NCI-H82 treated with DMSO at 0.1 percent for 48 hours (cell line): ENCODE results near the gene HSDL1.

Experiments used
- DNase-seq: peaks from one replicate; lab custom pipeline; 2025; ENCODE audit not compliant: unreplicated experiment; lab: John Stamatoyannopoulos, UW

HSDL1 gene

DNA sequence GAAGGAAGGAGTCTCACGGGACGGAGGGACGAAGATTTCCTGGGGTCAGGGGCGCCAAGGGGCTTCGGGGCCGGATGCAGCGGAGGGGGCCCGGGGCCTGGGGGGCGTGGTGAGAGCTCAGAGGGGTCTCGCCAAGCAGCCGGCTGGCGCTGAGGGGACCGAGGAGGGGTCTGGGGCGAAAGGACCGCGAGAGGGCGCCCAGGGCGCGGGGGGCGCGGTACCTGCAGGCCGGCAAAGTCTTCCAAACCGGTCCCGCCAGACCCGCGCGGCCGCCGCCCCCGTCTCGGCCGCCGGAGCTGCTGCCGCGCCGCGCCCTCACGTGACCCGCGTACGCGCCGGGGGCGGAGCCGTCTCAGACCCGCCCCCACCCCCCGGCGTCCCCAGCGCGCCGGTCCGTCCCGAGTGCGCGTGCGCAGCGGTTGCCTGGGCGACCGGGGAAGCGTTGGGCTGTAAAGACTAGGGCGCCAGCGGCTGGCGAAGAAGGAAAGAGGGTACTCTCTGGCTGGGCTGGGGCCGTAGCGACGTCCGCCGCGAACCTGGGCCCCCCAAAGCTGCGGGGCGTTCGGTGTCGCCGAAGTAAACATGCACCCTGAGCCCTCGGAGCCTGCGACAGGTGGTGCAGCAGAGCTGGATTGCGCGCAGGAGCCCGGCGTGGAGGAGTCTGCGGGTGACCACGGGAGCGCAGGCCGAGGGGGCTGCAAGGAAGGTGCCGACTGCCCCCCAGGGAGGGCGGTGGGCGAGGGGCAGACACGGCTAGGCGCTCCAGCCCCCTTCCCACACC, at the start of gene HSDL1, which contains the start of gene DNAAF1:
TSS of gene HSDL1 (minus strand) at position 319 of the 781 bp plus-strand sequence. CDS start 13,856 bp downstream, outside the sequence.
TSS of gene DNAAF1 (plus strand) at position 450 of the 781 bp plus-strand sequence. CDS start at position 583, 133 bp downstream.
- peak; percentile 31 for DNase-seq

DNA sequence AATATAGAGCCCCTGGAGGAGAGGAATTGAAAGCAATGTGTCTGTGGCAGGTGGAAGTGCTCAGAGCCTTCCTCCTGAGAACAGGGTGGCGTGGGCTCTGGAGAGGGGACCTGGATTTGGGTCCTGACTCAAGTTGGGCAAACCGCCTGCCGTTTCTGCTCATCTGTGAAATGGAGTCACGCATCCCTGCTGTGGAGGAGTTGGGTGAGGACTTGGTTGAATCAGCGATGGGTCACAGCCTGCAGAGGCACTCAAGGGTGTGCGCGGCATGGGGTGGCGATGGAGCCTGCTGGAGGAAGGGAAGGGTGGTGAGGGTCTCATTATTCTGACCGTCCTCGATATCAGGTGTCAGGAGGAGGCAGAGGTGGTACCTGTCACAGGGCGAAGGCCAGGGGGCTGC, 49.0 kb upstream of the HSDL1 start:
- DNase-seq = no peak

DNA sequence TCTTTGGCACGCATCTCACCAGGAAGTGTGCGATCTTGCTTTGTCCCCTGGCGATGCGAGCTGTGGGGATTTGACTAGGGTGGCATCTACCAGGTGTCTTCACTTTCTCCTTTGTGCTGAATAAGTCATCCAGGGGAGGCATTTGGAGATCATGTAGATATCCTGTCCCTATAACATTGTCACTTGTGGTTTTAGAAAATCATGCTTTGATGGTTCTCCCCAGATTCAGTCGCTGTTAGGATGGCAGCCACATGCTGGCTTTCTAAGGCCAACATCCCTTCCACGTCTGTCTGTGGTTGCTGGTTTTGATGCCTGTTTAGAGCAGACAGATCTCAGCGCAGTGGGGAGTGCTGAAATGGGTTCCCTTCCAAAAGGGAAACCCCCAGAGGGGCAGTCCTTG, 48.5 kb upstream of the HSDL1 start:
- DNase-seq = no peak

DNA sequence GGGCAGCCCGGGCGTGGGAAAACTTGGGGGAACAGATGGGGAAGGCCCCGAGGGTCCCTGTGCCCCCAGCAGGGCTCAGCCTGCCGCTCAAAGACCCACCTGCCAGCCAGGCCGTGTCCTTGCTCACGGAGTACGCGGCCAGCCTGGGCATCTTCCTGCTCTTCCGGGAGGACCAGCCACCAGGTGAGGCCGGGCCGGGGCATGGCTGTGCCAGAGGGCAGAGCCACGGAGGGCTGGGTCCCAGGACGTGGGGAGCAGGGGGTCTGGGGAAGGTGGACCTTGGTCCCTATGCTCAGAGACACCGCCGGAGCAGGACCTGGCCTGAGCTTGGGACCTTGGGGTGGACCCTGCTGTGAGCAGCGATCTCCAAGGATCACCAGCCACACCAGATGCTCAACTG, 46.5 kb upstream of the HSDL1 start:
- DNase-seq = no peak

DNA sequence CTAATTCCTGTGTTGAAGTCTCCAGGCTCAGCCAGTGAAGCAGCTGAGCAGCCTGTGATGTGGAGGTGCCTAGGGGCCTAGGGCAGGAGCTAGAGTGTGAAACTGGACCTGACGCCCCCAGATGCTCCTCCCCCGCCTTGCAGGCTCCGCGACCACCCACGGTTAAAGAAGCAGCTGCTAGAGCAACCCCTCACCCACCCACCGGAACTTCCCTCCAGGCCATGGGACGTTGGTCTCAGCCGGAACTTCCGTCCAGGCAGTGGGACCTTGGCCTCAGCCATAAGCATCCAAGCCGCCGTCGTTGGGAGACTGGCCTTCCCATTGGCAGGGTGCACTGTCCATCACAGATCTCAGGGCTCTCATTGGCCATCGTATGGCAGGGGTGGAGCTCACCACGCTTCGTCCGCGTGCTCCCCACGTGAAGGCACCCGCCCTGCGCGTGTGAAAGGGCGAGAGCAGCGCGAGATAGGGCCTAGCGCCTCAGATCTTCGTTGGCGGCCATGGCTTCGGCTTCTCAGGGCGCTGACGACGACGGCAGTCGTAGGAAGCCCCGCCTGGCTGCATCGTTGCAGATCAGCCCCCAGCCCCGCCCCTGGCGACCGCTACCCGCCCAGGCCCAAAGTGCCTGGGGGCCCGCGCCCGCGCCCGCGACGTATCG, 45.9 kb upstream of the HSDL1 start, which contains the start of gene ADAD2:
TSS of gene ADAD2 (plus strand) at position 427 of the 658 bp plus-strand sequence. CDS start at position 501, 74 bp downstream.
- DNase-seq = no peak

DNA sequence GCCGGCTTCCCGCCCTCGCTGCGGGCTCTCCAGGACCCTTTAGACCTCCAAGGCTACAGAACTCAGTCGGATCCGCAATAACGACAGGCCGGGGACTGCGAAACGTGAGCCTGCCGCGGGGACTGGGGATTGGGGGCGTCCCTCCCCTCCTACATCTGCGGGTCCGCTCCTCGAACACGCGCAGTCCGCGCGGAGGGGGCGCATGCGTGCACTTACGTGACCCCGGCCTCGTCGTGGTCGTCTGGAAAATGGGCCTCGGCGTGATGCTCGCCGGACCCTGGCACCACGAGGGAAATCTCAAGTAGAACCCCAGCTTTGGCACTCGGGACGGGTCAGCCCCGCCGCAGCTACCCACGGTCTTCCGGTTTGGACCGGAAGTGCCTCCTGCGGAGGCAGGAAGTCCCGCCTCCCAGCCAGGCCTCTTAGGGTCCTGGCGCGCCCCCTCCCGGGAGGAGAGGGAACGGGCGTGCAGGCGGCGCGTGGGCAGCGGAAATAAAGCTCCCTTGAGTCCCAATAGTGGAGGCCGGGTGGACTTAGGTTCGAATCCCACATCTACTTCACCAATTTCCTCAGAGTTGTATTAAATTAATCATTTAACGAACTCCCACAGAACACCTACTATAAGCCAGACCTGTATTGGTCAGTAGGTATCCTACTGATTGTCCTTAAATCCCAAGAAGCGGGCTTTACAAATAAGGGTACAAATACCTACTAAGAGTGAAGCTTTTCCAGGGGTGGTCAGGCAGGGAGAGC, 41.9 kb upstream of the HSDL1 start, which contains the start of gene TAF1C:
TSS of gene TAF1C (minus strand) at position 373 of the 753 bp plus-strand sequence. CDS start 2,069 bp downstream, outside the sequence.
- DNase-seq = peak; percentile 47

DNA sequence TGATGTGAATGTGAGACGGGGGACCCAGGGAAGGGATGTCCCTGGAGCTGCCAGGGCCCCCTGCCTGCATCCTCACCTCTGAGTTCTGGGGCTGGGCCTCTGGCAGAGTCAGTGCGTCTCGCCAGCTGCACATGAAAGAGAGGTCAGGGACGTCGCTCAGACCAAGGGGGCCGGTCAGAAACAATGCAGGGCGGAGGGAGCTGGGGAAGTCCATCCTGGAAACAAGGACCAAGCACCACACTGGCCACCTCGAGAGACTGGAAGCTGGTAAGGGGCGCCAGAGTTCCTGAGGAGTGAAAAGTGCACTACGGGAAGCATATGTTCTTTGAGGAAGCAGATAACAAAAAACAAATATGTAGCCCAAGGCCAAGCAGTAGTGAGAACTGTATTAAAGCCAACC, 39.8 kb upstream of the HSDL1 start:
- DNase-seq = no peak

DNA sequence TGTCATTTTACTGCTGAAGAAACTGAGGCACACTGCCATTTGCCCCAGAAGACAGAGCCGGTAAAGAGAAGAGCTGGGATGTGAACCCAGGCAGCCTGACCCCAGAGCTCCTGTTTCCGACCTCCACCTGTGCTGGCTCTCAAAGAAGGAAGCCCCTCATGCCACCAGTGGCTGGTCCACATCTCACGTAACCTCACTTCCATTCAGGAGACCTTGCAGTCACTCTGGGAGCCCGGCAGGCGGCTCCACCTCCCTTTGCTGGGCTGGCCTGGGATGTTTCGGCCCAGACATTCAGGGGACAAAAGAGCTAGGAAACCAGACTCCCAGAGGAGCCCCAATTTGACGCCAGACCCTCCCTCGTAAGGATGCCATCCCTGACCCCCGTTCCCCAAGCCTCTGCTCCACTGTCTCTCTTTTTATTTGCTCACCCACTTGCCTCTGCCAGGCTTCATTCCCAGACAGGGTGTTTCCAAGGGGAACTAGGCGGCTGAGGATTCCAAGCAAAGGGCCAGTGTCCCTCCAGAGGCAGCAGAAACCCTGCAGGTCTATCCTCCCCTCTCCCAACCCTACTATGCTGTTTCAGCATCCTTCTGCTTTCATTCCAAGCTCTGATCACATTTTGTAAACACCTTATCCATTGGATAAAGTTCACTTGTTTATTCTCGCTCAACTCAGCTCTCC, 39.1 kb upstream of the HSDL1 start:
- DNase-seq = no peak

DNA sequence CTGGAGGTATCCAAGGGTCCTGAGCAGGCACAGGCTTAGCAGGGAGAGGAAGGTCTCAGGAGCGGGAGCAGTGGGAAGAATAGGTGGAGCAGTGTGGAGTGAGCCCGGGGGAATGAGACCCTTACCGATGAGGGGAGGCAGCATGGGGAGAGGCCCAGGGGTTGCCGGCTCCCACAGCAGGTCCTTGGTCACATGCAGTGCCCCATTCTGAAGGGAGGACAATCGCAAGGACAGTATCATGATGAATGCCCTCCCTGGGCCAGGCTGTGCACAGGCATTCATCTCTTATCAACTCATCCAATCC, 38.5 kb upstream of the HSDL1 start:
- DNase-seq = no peak

DNA sequence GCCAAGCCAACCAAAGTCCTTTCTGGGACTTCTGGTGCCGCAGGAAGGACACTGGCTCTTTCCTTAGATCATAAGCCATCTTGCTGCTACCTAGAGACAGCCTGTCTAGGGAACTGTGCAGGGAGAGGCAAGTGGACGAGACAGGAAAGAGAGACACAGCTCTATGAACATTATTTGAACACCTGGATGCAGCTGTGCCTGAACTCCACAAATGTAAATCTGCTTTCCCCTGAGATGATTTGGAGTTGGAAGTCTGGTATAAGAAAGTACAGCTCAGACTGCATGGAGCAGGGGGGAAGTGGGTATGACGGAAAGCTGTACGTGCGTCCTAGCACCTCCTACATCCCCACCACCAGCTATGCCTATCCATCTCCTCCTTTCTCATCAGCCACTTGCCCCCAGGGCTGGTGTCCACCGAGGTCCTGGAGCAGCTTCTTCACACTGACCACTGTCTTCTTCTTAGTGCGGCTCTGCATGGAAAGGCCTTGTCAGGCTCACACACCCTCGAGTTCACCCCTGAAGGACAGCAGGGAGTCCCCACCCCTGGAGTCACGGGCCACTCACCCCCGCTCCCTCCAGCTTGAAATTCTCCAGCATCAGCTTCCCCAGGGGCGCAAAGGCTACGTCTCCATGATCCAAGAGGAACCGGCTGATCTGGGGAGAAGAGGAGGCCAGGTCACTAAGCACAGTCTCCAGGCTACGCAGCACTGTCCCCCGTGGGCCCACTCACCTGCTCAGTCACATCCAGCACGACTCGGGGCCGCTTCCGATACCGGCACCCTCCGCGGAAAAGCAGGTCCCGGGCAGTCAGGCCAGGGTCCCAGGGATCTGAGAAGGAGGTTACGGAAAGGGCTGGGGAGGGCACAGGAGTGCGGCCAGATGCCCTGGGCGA, 37.9 kb upstream of the HSDL1 start:
- DNase-seq = no peak

DNA sequence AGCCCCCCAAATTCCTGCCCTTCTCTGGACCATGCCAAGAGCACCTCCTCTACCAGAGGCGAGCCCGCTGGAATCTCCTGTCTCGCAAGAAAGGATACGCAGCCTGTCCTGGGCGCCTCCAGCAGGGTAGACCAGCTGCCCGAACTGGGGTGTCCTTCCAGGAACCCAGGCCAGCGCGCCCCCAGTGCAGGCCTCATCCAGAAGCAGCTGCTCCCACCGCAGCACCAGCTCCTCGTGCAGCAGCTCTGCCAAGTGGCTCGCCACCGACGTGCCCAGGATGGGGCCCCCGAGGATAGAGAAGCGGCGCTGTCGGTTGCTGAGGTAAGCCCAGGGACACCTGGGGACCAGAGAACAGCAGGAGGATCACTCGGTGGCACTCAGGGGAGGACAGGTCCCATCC, 37.1 kb upstream of the HSDL1 start:
- DNase-seq = no peak

DNA sequence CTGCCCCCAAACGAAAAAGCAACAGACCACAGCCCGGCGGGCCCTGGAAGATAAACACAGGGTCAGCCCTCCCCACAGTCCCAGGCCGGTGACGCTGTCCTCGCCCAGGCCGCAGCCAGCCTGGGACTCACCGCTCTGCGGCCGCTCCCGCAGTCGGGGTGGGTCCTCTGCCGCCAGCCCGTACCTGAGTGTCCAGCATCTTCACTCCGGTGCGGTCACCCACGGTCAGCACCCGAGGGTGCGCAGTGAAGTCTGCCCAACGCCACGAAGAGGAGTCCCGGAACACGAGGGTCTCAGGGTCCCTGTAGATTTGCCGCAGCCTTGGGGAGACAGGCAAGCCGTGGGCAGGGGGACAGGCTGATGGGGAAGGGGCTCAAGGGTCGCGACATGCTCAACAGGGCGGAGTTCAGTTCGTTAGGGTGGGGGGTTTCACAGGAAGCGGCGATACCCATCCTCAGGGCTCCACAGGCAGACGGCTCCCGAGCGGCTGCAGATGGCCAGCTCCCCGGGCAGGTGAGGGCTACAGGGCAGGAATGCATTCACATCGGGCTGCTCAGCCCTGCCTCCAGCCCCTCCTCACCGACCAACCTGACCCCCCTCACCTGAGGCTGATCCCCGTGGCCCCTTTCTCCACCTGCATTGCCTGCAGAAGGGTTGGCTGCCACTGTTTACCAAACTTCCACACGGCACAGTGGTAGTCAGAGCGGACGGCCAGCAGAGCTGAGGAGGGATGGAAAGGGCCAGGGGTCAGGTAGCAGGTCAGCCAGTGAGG, 36.4 kb upstream of the HSDL1 start:
- no peak for DNase-seq

DNA sequence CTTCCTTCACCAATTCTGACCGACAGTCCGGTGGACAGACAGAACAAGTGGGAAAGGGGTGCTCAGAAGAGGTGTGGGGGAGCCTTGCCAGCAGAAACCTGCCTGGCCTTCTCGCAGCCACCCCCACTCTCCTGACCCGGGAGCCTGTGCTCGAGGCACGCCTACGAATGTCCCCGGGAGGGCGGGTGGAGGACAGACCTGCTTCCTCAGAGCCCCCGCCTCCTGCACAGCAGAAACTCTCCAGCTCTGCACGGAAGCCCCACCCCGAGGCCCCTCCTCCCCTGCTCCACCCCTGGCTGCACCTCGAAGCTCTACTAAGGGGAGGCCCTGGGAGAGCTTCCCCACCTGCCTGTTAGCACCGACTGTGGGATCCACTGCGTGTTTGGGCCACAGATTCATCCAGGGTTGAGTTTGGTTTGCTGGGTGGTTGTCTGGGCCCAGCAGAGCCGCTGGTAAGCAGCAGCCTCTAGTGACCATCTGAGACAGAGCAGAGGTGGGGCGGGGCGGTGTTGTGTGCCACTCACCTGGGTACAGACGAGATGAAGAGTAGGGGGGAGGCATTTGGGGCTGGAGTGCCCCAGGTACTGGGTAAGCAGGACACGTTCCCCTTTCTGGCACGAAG, 35.7 kb upstream of the HSDL1 start:
- no peak for DNase-seq

DNA sequence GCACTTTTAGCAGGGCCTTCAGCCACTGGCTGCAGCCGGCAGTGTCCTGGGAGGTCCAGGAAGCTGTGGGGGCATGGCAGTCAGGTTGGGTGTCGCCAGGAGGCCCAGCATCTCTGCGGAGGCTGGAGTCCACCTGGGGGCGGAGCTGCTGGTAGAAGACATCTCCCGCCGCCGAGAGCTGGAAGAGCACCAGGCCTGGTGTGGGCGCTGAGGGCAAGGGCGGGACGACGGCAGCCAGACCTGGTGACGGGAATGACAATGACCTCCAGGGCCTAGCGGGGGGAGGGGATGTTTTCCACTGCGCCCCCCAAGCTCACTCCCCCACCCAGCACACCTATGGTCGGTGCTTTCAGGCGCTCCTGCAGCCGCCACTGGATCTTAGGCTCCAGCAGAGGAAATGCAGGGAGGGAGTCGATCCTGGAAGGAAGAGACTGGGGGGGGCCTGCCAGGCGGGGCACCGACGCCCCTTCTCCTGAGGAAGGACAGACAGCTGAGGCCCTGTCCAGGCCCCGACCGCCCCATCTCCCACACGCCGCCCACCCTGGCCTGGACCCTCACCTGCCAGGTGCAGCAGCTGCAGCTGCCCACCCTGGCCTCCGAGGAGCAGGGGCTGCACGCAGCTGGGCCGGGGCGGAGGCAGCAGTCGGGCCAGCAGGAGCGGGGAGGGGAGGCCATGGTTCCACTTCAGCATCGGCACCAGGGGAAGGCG, 34.8 kb upstream of the HSDL1 start:
- no peak for DNase-seq

DNA sequence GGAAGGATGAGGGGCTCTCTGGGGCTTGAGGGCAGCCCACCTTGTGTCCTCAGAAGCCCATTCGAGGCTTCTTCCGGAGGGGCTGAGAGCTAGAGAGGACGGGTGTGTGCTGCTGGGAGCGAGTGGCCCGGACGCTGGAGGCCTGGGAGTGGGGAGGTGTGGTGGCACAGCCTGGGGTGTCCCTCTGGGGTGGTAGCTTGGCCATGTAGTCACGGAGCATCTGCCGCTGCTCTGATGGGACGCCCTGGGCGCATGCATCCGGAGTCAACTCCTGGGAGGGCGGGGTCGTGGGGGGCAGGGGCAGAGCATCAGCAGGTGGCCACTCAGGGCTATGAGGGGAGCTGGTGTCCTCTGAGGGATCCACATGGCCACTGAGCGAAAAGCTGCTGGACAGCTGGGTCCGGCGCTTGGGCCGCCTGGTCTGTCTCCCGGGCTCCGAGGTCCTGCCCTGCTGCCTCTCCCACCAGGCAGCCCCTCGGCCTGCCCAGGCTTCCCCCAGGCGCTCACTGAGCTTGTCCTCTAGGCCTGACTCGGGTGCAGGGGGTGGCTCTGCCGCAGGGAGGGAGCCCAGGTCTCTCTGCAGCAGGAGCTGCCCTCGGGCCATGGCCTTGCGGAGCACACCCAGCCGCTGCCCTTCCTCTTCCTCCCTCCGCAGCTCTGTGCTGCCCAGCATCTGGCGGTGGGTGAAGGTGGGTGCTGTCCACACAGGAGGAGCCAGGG, 34.1 kb upstream of the HSDL1 start:
- no peak for DNase-seq

DNA sequence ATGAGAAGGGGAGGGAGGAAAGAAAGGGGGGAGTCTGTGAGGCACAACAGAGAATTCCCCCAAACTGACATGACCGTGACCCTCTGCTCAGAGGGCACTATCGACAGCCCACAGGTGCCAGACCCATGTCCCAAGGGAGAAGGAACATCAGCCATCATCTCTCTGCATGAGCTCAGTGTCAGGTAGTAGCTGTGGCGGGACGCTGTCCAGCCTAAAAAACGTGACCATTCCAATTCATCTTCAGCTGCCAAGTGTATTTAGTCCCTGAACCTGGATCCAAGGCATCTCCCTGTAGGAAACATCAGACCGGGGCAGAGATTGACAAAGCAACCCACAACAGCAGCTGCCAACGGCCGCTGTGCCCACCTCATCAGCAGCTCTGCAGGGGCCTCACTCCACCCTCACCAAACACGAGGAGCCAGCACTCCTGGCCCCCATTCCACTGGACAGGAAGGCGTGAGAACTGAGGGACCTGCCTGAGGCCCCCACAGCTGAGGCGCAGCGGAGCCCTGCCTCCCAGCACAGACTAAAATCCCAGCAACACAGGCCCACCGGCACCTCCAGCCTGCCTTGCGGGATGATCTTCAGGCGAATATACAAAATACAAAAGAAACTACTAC, 33.3 kb upstream of the HSDL1 start:
- no peak for DNase-seq

DNA sequence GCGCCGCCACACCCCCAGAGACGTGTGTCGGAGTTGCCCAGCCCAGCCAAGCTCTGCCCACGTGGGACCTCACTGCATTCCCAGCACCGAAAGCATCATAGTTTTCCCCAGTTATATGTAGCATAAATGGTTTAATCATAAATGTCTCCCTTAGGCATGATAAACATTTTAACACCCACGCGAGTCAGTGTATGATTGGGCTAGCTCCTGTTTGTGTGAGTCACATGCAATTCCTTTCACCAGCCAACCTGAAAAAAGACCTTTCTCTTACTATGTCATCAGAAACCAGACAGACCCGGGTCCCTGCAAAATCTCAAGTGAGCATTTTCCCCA, 32.7 kb upstream of the HSDL1 start:
- no peak for DNase-seq
